GM21786 (cell line): ENCODE data around the gene THAP11.

ENCODE experiments used
- ATAC-seq: cut with Tn5 transposase; IDR thresholded peaks from one replicate; pipeline ENCODE4 v1.9.1; 2021; ENCODE audit not compliant: unreplicated experiment

The THAP11 gene

GRCh38 chr16:67883146-67883871, 41.2 kb downstream of the THAP11 start:
- ATAC-seq: no peak

- ATAC-seq: no peak
Observed at GRCh38 chr16:67883872-67884261, 41.7 kb downstream of the THAP11 start.

- ATAC-seq: no peak
Observed at GRCh38 chr16:67884684-67885083, 42.6 kb downstream of the THAP11 start, which contains the start of gene NRN1L. Gene NRN1L (plus strand): TSS chr16:67884885. CDS start chr16:67884904, 19 bp downstream.

- ATAC-seq: no peak
Observed at GRCh38 chr16:67885545-67885944, 43.4 kb downstream of the THAP11 start.

GRCh38 chr16:67885976-67886375, 43.9 kb downstream of the THAP11 start:
- no peak for ATAC-seq

- ATAC-seq: no peak
Observed at GRCh38 chr16:67886387-67886786, 44.3 kb downstream of the THAP11 start.

- ATAC-seq: no peak
Observed at GRCh38 chr16:67888331-67888730, 46.2 kb downstream of the THAP11 start.

GRCh38 chr16:67892375-67892774, 50.3 kb downstream of the THAP11 start:
- no peak for ATAC-seq

- ATAC-seq: peak; percentile 95
Observed at GRCh38 chr16:67892899-67893742, 51.0 kb downstream of the THAP11 start, which contains the start of gene PSKH1. Gene PSKH1 (plus strand): TSS chr16:67893254. CDS start chr16:67908750, 15,496 bp downstream.
